DMS53 treated with DMSO at 0.1 percent for 48 hours (cell line): ENCODE data around the gene MRPL40.

Source experiments
- DNase-seq: peaks from one replicate; lab custom pipeline; 2025; ENCODE audit not compliant: unreplicated experiment; lab: John Stamatoyannopoulos, UW

The MRPL40 gene

DNA sequence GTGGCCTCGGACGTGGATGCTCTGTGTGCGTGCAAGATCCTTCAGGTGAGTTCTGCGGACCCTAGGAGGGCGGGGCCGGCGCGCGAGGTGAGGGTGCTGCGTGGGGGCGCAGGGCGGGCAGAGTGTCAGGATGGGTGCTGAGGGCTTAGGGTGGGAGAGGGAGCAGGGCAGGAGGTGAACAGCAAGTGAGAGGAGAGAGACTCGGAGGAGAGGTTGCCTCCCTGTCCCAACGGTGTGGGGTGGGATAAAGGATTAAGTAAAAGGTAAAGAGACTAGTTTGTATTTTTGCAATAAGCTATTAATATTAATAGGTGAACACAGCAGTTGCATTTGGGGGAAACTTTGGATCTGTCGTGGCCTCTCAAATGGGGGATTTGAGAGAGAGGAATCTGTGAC lies 47.8 kb downstream of the MRPL40 start:
- DNase-seq: no peak

GRCh38 chr22:19480789-19481188 lies 48.4 kb downstream of the MRPL40 start:
- no peak for DNase-seq

DNA sequence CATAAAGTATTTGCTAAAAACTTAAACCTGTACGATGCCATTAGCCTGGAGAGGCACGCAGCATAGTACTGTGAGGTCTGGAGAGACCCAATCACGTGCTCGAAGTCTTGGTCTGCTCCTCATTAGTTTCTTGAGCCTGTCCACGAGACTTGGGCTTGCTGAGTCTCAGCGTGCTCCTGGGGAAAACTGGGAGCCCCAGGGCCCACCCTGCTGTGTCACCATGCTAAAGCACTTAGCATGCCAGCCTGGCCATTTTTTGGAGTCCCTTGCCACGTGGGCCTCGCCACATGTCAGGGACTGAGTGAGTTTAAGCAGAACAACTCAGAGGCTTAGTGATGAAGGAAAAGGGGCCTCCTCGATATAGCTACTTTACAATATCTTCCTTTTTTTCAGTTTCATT lies 50.0 kb downstream of the MRPL40 start:
- no peak for DNase-seq

GRCh38 chr22:19483481-19484244 lies 51.3 kb downstream of the MRPL40 start:
- DNase-seq: no peak
